Vagina (tissue), 2 donors: ENCODE results near the gene PRDX6. TPM values are rescaled to one million over a fixed set of nuclear protein-coding genes. Genes with fewer than 3 reads are reported as not detected.
A peak's percentile ranks its signal among the peaks of the same experiment; 100 is the strongest.

Experiments
- DNase-seq, 2 donors: peaks; one replicate each; pipeline ENCODE4 v3.0.0-alpha.2; 2017; ENCODE audit errors: extremely low spot score in 2 of 2
- H3K27ac ChIP-seq: fragments of 200-600 bp; sonication (generic); one replicate; pipeline ENCODE4 v1.5.1; 2019
- H3K27me3 ChIP-seq: fragments of 200-600 bp; sonication (generic); one replicate; pipeline ENCODE4 v1.5.1; 2019
- H3K36me3 ChIP-seq, 2 donors: fragments of 200-600 bp; sonication (generic); one replicate each; pipeline ENCODE4 v1.5.1; 2017 to 2019
- H3K4me1 ChIP-seq: fragments of 200-600 bp; sonication (generic); one replicate; pipeline ENCODE4 v1.5.1; 2019
- H3K4me3 ChIP-seq, 2 donors: fragments of 200-600 bp; sonication (generic); 1 replicate in 1 of 2; 2 replicates in 1 of 2; pipeline ENCODE4 v1.5.1; 2016 to 2019
- H3K9me3 ChIP-seq: fragments of 200-600 bp; sonication (generic); one replicate; pipeline ENCODE4 v1.5.1; 2019
- POLR2A ChIP-seq, 2 donors: fragments of 450-650 bp; IDR thresholded peaks; one replicate each; pipeline ENCODE4 v1.6.1; 2017; ENCODE audit warnings: antibody characterized with exemption in 2 of 2, mild to moderate bottlenecking in 2 of 2, moderate library complexity in 2 of 2
- POLR2AphosphoS5 ChIP-seq, 2 donors: sonication (generic); formaldehyde crosslinking; IDR thresholded peaks; one replicate each; pipeline ENCODE4 v1.9.0; 2017; ENCODE audit warnings: antibody characterized with exemption in 2 of 2, mild to moderate bottlenecking in 2 of 2, low read depth in 1 of 2; ENCODE audit not compliant: insufficient read depth in 1 of 2
- intact Hi-C: fragments of 100-400 bp; cut with DNase I; formaldehyde crosslinking; loops from one replicate; pipeline ENCODE4 v1.15.1; 2023
- total RNA-seq: library from RNA; depleted of rRNA; stranded (reverse); fragments of >200 nt; gene quantifications from one replicate; pipeline ENCODE4 v1.2.3, GENCODE V29; 2016
- TF ChIP-seq, protein P1 (sequence below), 3 experiments: fragments of 450-650 bp in 2 of 3; fragments of 200-600 bp in 1 of 3; sonication (generic) in 1 of 3; IDR thresholded peaks; one replicate each; pipeline ENCODE4 v1.5.1; 2017 to 2019; ENCODE audit warnings: antibody characterized with exemption in 3 of 3, mild to moderate bottlenecking in 2 of 3, moderate library complexity in 2 of 3

Gene PRDX6
- total RNA-seq, 1 donor from 2014 or later, result 245 TPM

- DNase-seq, result no peak
Observed at GRCh38 chr1:173431304-173432045, 45.7 kb upstream of the PRDX6 start.

DNA sequence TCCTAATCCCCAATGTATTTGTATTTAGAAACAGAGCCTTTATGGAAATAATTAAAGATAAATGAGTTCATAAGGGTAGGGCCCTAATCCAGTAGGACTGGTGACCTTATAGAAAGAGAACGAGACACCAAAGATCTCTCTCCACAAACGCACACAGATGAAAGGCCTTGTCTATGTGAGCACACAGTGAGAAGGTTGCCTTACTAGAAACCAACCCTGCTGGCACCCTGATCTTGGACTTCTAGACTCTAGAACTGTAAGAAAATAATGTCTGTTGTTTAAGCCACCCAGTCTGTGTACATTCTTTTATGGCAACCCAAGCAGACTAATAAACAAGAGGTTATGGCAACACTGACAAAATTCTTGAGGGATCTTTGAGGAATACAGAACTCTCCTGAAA lies 44.8 kb upstream of the PRDX6 start:
- intact Hi-C loops, result no loop called here
- Histone ChIP-seq H3K27ac (no peak overlapping the region), H3K4me1 (peaks cover 28% of the 10 kb centered on the region), H3K4me3 (no peak overlapping the region), H3K27me3 (no peaks in the 10 kb centered on the region), H3K36me3 (no peaks in the 10 kb centered on the region), H3K9me3 (no peaks in the 10 kb centered on the region)
- DNase-seq, result no peak
- TF ChIP-seq, protein P1, sequence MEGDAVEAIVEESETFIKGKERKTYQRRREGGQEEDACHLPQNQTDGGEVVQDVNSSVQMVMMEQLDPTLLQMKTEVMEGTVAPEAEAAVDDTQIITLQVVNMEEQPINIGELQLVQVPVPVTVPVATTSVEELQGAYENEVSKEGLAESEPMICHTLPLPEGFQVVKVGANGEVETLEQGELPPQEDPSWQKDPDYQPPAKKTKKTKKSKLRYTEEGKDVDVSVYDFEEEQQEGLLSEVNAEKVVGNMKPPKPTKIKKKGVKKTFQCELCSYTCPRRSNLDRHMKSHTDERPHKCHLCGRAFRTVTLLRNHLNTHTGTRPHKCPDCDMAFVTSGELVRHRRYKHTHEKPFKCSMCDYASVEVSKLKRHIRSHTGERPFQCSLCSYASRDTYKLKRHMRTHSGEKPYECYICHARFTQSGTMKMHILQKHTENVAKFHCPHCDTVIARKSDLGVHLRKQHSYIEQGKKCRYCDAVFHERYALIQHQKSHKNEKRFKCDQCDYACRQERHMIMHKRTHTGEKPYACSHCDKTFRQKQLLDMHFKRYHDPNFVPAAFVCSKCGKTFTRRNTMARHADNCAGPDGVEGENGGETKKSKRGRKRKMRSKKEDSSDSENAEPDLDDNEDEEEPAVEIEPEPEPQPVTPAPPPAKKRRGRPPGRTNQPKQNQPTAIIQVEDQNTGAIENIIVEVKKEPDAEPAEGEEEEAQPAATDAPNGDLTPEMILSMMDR (IDR thresholded peaks at IDR 0.05), result no peak
- no peak for TF ChIP-seq POLR2AphosphoS5 (IDR thresholded peaks at IDR 0.05; ENCODE audit: insufficient read depth in 1 of 2, low read depth in 1 of 2)
- no peak for TF ChIP-seq POLR2A (IDR thresholded peaks at IDR 0.05)

More at GRCh38 chr1:173431304-173432045, 45.7 kb upstream of the PRDX6 start:
- H3K27ac ChIP-seq, result no peak overlapping the region
- no peak overlapping the region for H3K4me3 ChIP-seq
- H3K4me1 ChIP-seq, result peaks cover 28% of the 10 kb centered on the region
- no peaks in the 10 kb centered on the region for H3K36me3 ChIP-seq
- TF ChIP-seq POLR2AphosphoS5 (IDR thresholded peaks at IDR 0.05; ENCODE audit: insufficient read depth in 1 of 2, low read depth in 1 of 2), result peak in 1 of 2 donors; percentile 53
- TF ChIP-seq, protein P1 (IDR thresholded peaks at IDR 0.05), result peak; percentile 66 to 80 (median 68)
- no peak for TF ChIP-seq POLR2A (IDR thresholded peaks at IDR 0.05)
- intact Hi-C loops, result no loop called here
- H3K9me3 ChIP-seq, result no peaks in the 10 kb centered on the region
- no peaks in the 10 kb centered on the region for H3K27me3 ChIP-seq

- H3K27ac ChIP-seq, result no peak overlapping the region
- no peaks in the 10 kb centered on the region for H3K9me3 ChIP-seq
- DNase-seq, result no peak
- H3K27me3 ChIP-seq, result no peaks in the 10 kb centered on the region
- H3K4me3 ChIP-seq, result no peak overlapping the region
- intact Hi-C loops, result no loop called here
- H3K36me3 ChIP-seq, result no peaks in the 10 kb centered on the region
- peaks cover 28% of the 10 kb centered on the region for H3K4me1 ChIP-seq
- TF ChIP-seq POLR2AphosphoS5 (IDR thresholded peaks at IDR 0.05; ENCODE audit: insufficient read depth in 1 of 2, low read depth in 1 of 2) (no peak), POLR2A (IDR thresholded peaks at IDR 0.05) (no peak)
- TF ChIP-seq, protein P1 (IDR thresholded peaks at IDR 0.05), result no peak
Observed at GRCh38 chr1:173433751-173434326, 43.3 kb upstream of the PRDX6 start.

- intact Hi-C loops, result no loop called here
- DNase-seq, result no peak
Observed at GRCh38 chr1:173436841-173437428, 40.2 kb upstream of the PRDX6 start.

More at GRCh38 chr1:173436841-173437428, 40.2 kb upstream of the PRDX6 start:
- Histone ChIP-seq H3K27ac (no peak overlapping the region), H3K36me3 (no peaks in the 10 kb centered on the region), H3K4me1 (no peaks in the 10 kb centered on the region), H3K9me3 (no peaks in the 10 kb centered on the region), H3K4me3 (no peak overlapping the region), H3K27me3 (no peaks in the 10 kb centered on the region)
- TF ChIP-seq POLR2A (IDR thresholded peaks at IDR 0.05) (no peak), POLR2AphosphoS5 (IDR thresholded peaks at IDR 0.05; ENCODE audit: insufficient read depth in 1 of 2, low read depth in 1 of 2) (no peak)
- TF ChIP-seq, protein P1 (IDR thresholded peaks at IDR 0.05), result no peak
